ENCODE results near the gene CACNA2D4. TPM values are rescaled to one million over a fixed set of nuclear protein-coding genes. Genes with fewer than 3 reads are reported as not detected.

Gene CACNA2D4
- total RNA-seq, 1 experiment from 2014 or later: 44.0 TPM

GRCh38 chr12:1806301-1807086, 112.0 kb downstream of the CACNA2D4 start:
- DNase-seq (ENCODE audit: low read depth): no peak

GRCh38 chr12:1805441-1806081, 112.9 kb downstream of the CACNA2D4 start:
- no peak for DNase-seq (ENCODE audit: low read depth)

GRCh38 chr12:1804545-1805332, 113.7 kb downstream of the CACNA2D4 start:
- peak; percentile 85 for DNase-seq (ENCODE audit: low read depth)

GRCh38 chr12:1803736-1804135, 114.7 kb downstream of the CACNA2D4 start:
- no peak for DNase-seq (ENCODE audit: low read depth)

GRCh38 chr12:1801303-1801975, 117.0 kb downstream of the CACNA2D4 start:
- DNase-seq (ENCODE audit: low read depth): no peak

- no peak for DNase-seq (ENCODE audit: low read depth)
These were observed 117.8 kb downstream of the CACNA2D4 start for GRCh38 chr12:1800401-1801302.

GRCh38 chr12:1799882-1800400, 118.5 kb downstream of the CACNA2D4 start:
- no peak for DNase-seq (ENCODE audit: low read depth)

GRCh38 chr12:1799051-1799881, 119.2 kb downstream of the CACNA2D4 start:
- DNase-seq (ENCODE audit: low read depth): no peak

- no peak for DNase-seq (ENCODE audit: low read depth)
These were observed 119.8 kb downstream of the CACNA2D4 start for GRCh38 chr12:1798641-1799020.

GRCh38 chr12:1797991-1798640, 120.3 kb downstream of the CACNA2D4 start:
- no peak for DNase-seq (ENCODE audit: low read depth)

GRCh38 chr12:1797011-1797901, 121.2 kb downstream of the CACNA2D4 start:
- DNase-seq (ENCODE audit: low read depth): no peak

GRCh38 chr12:1796515-1797010, 121.9 kb downstream of the CACNA2D4 start:
- DNase-seq (ENCODE audit: low read depth): no peak

- peak; percentile 85 for DNase-seq (ENCODE audit: low read depth)
These were observed 122.5 kb downstream of the CACNA2D4 start for GRCh38 chr12:1795785-1796514.

GRCh38 chr12:1795221-1795784, 123.1 kb downstream of the CACNA2D4 start:
- no peak for DNase-seq (ENCODE audit: low read depth)

GRCh38 chr12:1794440-1795090, 123.9 kb downstream of the CACNA2D4 start:
- DNase-seq (ENCODE audit: low read depth): no peak

Data from HT1080 (cell line).